Activated naive CD4-positive, alpha-beta T cell treated with anti-CD3 and anti-CD28 coated beads for 36 hours (primary cell): ENCODE data around the gene GAL3ST1. TPM values are rescaled to one million over a fixed set of nuclear protein-coding genes. Genes with fewer than 3 reads are reported as not detected.
"Not testable (repeated sequence)": the region's sequence is repeated elsewhere in the genome, so short reads cannot be mapped to it uniquely, and the experiment has no call there.

Experiments
- CTCF ChIA-PET: fragments of 350-600 bp; sonication (Branson Sonifier 250); formaldehyde crosslinking; loops from one replicate; lab custom pipeline; 2021; ENCODE audit warnings: antibody characterized with exemption; lab: Charles Lee
- DNase-seq: peaks from one replicate; pipeline ENCODE4 v3.0.0-alpha.2; 2020
- H3K27ac Mint-ChIP-seq: one replicate; pipeline ENCODE4 v1.8.0; 2021; ENCODE audit warnings: mild to moderate bottlenecking, mixed read lengths
- H3K27me3 Mint-ChIP-seq: one replicate; pipeline ENCODE4 v1.8.0; 2021; ENCODE audit warnings: low read depth, mixed read lengths
- H3K36me3 Mint-ChIP-seq: one replicate; pipeline ENCODE4 v1.8.0; 2021; ENCODE audit warnings: low read depth, mixed read lengths
- H3K4me1 Mint-ChIP-seq: one replicate; pipeline ENCODE4 v1.8.0; 2021; ENCODE audit warnings: low read depth, mixed read lengths
- H3K4me3 Mint-ChIP-seq: one replicate; pipeline ENCODE4 v1.8.0; 2021; ENCODE audit warnings: mild to moderate bottlenecking, moderate library complexity, mixed read lengths
- H3K9me3 Mint-ChIP-seq: one replicate; pipeline ENCODE4 v1.8.0; 2021; ENCODE audit warnings: mixed read lengths
- intact Hi-C: fragments of 100-400 bp; cut with micrococcal nuclease; formaldehyde crosslinking; loops from one replicate; pipeline ENCODE4 v1.15.1; 2023
- total RNA-seq, 2 experiments: library from RNA; stranded (reverse); gene quantifications; one replicate each; pipeline ENCODE4 v1.2.3, GENCODE V29; 2021

The GAL3ST1 gene
- total RNA-seq, 2 experiments from 2014 or later: 0.27 to 0.29 TPM

DNA sequence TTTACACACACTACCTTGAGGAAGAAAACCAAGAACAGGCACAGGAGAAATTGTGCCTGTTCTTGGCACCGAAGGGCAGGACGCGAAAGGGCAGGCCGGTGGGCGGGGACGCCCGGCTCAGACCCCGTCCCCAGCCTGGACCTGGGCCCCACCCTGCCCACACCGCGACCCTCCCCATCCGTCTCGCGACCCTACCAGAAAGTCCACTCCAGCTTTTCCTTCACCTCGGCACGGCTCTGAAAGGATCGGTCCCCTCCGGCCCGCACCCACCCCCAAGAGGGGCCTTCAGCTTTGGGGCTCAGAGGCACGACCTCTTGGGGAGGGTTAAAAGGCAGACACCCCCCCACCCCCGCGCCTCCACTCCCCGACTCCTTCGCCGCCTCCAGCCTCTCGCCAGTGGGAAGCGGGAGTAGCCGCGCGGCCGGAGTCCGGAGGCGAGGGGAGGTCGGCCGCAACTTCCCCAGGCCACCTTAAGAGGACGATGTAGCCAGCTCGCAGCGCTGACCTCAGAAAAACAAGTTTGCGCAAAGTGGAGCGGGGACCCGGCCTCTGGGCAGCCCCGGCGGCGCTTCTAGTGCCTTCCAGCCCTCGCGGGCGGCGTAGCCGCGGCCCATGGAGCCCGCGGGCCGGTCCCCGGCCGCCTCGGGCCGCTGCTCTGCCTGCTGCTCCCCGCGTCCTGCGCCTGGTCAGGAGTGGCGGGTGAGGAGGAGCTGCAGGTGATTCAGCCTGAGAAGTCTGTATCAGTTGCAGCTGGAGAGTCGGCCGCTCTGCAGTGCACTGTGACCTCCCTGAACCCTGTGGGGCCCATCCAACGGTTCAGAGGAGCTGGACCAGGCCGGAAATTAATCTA lies 32.3 kb downstream of the GAL3ST1 start:
- Mint-ChIP-seq H3K9me3 (no peaks in the 10 kb centered on the region), H3K27me3 (peaks cover 28% of the 10 kb centered on the region), H3K4me1 (peaks cover 4% of the 10 kb centered on the region), H3K4me3 (no peak overlapping the region), H3K27ac (no peak overlapping the region), H3K36me3 (no peaks in the 10 kb centered on the region)
- intact Hi-C loops: no loop called here
- DNase-seq: no peak
- CTCF ChIA-PET: no interaction called here

DNA sequence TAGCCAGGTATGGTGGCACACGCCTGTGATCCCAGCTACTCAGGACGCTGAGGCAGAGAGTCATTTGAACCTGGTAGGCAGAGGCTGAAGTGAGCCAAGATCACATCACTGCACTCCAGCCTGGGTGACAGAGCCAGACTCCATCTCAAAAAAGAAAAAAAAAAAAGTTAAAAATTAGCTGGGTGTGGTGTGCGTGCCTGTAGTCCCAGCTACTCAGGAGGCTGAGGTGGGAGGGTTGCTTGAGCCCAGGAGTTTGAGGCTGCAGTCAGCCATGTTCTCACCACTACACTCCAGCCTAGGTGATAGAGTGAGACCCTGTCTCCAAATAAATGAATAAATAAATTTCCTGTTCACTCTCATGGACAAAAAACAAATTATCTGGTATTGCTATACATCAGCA lies 33.0 kb downstream of the GAL3ST1 start:
- H3K27ac Mint-ChIP-seq, H3K9me3 Mint-ChIP-seq, H3K36me3 Mint-ChIP-seq, intact Hi-C loops, H3K4me3 Mint-ChIP-seq, H3K4me1 Mint-ChIP-seq, DNase-seq: not testable (repeated sequence)
- H3K27me3 Mint-ChIP-seq: peaks cover 26% of the 10 kb centered on the region
- CTCF ChIA-PET: interaction anchor here (0.6 to 0.8 kb wide), 3 partner anchors 21 to 276 kb away, joined by 3 to 5 read pairs (median 4); no protein-coding TSS in a partner anchor

DNA sequence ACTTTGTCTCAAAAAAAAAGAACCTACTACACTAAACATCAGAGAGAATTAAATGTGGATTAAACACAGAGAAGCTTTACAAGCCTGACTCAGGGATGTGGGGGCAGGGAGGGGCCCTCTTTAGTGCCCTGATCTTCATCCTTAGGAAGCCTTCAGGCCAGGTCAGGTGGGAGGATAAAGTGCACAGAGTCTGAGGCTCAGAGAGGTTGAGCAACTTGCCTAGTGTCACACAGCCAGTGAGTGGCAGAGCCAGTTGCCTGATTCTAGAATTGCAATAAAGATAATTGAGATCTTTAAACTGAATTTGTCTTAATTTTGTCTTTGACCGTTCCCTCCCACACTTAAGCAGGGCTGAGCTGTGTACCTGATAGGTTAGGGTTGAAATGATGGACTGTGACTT lies 35.1 kb downstream of the GAL3ST1 start:
- Mint-ChIP-seq H3K4me1 (peaks cover 4% of the 10 kb centered on the region), H3K27ac (no peak overlapping the region), H3K4me3 (no peak overlapping the region), H3K27me3 (peaks cover 21% of the 10 kb centered on the region), H3K36me3 (no peaks in the 10 kb centered on the region), H3K9me3 (no peaks in the 10 kb centered on the region)
- intact Hi-C loops: no loop called here
- CTCF ChIA-PET: no interaction called here
- DNase-seq: no peak

DNA sequence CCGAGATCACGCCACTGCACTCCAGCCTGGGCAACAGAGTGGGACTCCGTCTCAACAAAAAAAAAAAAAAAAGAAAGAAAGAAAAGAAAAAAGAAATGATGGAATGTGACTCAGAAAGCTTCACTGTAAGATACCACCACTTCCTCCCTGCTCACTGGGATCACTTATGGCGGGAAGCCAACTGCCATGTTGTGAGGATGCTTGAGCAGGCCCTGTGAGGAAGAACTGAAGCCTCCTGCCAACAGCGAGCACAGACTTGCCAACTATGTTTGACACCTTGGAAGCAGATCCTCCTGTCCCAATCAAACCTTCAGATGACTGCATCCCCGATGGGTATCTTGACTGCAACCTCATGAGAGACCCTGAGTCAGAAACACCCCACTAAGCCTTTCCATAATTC lies 36.2 kb downstream of the GAL3ST1 start:
- DNase-seq: no peak
- Mint-ChIP-seq H3K27ac (no peak overlapping the region), H3K4me1 (peaks cover 4% of the 10 kb centered on the region), H3K4me3 (no peak overlapping the region), H3K9me3 (no peaks in the 10 kb centered on the region), H3K27me3 (peaks cover 15% of the 10 kb centered on the region), H3K36me3 (no peaks in the 10 kb centered on the region)
- CTCF ChIA-PET: interaction anchor here (0.6 kb wide), 1 partner anchor 113 kb away, joined by 3 read pairs; no protein-coding TSS in a partner anchor
- intact Hi-C loops: no loop called here

GRCh38 chr22:30537083-30537731 lies 37.3 kb downstream of the GAL3ST1 start:
- peaks cover 7% of the 10 kb centered on the region for H3K27me3 Mint-ChIP-seq
- no peaks in the 10 kb centered on the region for H3K9me3 Mint-ChIP-seq
- no peaks in the 10 kb centered on the region for H3K36me3 Mint-ChIP-seq
- intact Hi-C loops: no loop called here
- DNase-seq: no peak
- H3K27ac Mint-ChIP-seq: no peak overlapping the region
- CTCF ChIA-PET: interaction anchor here (0.7 kb wide), 1 partner anchor 582 kb away, joined by 5 read pairs; no protein-coding TSS in a partner anchor
- peaks cover 2% of the 10 kb centered on the region for H3K4me1 Mint-ChIP-seq
- H3K4me3 Mint-ChIP-seq: no peak overlapping the region

DNA sequence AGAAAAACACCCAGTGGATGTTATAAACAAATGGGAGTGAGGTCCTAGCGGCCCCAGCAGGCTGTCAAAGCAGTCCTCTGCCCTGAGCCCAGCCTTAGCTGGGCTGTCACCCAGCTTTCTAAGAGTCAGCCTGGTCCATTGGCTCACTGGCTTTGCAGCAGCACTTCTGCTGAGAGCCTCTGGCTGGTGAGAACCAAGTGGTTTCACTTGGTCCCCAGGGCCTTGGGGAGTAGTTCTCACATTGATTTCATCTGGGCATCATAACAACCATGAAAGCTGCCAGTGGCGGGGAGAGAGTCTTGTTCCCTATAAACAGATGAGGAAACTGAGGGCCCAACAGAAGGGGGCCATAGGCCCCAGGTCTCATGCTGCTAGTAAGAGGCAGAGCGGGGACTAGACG lies 39.3 kb downstream of the GAL3ST1 start:
- H3K4me1 Mint-ChIP-seq: no peaks in the 10 kb centered on the region
- no peak for DNase-seq
- intact Hi-C loops: no loop called here
- H3K36me3 Mint-ChIP-seq: no peaks in the 10 kb centered on the region
- H3K27ac Mint-ChIP-seq: no peak overlapping the region
- peaks cover 2% of the 10 kb centered on the region for H3K27me3 Mint-ChIP-seq
- H3K9me3 Mint-ChIP-seq: no peaks in the 10 kb centered on the region
- no peak overlapping the region for H3K4me3 Mint-ChIP-seq
- CTCF ChIA-PET: no interaction called here

DNA sequence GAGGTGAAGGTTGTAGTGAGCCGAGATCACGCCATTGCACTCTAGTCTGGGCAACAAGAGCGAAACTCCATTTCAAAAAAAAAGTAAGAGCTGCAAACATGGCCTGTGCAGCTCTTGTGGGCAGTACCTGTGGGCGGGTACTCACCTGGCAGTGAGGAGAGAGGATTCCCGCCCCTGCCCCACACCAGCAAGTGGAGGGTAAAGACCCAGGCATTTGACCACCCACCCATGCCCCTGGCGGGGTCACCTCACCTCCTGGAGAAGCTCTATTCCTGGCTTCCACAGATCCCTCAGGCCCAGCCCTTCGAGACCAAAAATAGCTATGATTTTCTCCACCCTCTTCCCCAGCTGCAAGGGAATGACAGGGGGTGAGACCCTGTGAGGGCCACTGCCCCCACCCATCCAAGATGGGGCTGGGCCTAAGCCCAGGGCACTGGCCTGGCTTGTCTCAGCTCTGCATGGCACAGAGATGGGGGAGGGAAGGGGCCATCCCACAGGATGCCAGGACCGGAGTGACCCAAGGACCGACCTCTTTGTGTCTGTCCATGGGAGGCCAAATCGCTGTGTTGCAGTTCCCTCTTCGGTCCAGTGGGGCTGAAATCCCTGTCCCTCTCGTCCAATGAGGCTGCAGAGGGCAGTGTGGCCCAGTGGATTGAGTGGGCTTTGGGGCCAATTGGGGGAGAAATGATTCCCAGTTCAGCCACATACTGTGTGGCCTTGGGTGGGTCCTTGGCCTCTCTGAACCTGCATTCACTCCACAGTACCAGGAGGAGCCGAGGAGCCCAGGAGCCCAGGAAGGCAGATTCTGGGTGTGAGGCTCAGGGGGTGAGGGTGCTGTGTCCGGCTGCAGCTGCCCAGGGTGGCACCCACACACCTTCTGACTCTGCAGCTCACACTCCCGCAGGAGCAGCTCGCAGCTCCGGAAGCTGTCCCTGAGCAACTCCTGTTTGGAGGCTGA lies 42.5 kb downstream of the GAL3ST1 start:
- H3K36me3 Mint-ChIP-seq: no peaks in the 10 kb centered on the region
- intact Hi-C loops: no loop called here
- H3K27ac Mint-ChIP-seq: no peak overlapping the region
- no peaks in the 10 kb centered on the region for H3K4me1 Mint-ChIP-seq
- DNase-seq: no peak
- H3K4me3 Mint-ChIP-seq: no peak overlapping the region
- no peaks in the 10 kb centered on the region for H3K27me3 Mint-ChIP-seq
- CTCF ChIA-PET: no interaction called here
- H3K9me3 Mint-ChIP-seq: no peaks in the 10 kb centered on the region

- Mint-ChIP-seq H3K36me3 (no peaks in the 10 kb centered on the region), H3K27ac (no peak overlapping the region), H3K4me3 (no peak overlapping the region), H3K27me3 (no peaks in the 10 kb centered on the region), H3K9me3 (no peaks in the 10 kb centered on the region), H3K4me1 (no peaks in the 10 kb centered on the region)
- DNase-seq: no peak
- intact Hi-C loops: no loop called here
- CTCF ChIA-PET: no interaction called here
Observed at GRCh38 chr22:30526656-30527055, 47.8 kb downstream of the GAL3ST1 start.

DNA sequence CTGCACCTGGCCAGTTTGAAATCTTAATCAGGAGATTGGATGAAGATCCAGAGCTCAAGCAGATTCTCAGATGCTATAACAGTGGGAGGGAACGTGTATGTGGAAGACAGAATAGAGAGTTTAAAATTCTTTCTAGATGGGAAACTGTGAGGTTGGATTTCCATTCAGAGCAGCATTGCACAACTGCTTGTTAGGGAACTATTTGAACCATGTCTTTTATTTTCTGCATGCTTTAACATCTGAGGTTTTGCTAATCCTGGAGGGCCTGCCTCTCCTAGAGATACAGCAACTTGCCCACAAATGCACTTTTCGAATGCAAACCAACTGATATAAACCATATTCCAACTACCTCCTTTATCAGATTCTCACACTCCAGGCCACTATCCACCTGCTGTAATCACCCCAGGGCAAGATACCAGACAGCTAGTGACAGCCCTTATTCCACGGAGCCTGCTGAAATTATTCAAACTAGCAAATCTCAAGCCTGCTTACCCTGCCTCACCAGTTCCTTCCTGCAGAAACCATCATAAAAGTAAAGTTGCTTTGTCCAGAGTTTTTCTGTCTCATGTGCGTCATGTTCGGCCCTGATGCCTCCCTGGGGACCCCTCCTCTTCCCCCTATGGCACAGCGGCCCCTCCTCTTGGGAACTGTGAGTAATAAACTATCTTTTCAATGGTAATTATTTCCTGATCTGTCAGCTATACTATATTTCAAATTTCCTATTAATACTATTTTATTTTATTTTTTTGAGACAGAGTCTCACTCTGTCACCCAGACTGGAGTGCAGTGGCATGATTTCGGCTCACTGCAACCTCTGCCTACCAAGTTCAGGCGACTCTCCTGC lies 50.6 kb downstream of the GAL3ST1 start:
- H3K27me3 Mint-ChIP-seq: no peaks in the 10 kb centered on the region
- H3K36me3 Mint-ChIP-seq: no peaks in the 10 kb centered on the region
- intact Hi-C loops: no loop called here
- DNase-seq: no peak
- no peak overlapping the region for H3K4me3 Mint-ChIP-seq
- no peaks in the 10 kb centered on the region for H3K9me3 Mint-ChIP-seq
- no peak overlapping the region for H3K27ac Mint-ChIP-seq
- H3K4me1 Mint-ChIP-seq: no peaks in the 10 kb centered on the region
- CTCF ChIA-PET: no interaction called here

DNA sequence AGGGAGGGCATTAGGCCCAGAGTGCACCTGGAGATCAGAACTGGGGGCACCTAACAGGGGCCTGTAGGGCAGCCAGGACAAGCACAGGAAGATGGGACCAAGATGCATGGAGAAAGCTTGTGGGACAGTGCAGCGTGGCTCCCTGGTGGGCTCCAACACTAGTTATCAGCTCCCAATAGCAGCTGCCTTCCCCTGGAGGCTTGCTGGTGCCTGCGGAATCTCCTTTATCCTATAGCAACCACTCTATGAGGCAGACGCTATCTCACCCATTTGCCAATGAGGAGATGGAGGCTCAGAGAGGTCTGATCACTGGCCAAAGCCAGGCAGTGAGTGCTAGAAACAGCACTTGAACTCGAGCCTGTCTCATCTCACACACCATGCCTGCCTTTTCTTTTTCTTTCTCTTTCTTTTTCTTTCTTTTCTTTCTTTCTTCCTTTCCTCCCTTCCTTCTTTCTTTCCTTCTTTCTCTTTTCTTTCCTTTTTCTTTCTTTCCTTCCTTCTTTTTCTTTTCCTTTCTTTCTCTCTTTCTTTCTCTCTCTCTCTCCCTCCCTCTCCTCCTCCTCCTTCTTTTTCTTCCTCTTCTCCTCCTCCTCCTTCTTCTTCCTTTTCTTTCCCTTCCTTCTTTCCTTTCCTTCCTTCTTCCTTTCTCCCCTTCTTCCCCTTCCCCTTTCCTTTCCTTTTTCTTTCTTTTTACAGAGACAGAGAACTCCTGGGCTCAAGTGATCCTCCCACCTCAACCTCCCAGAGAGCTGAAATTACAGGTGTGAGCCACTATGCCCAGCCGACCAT lies 52.9 kb downstream of the GAL3ST1 start:
- Mint-ChIP-seq H3K9me3 (no peaks in the 10 kb centered on the region), H3K27me3 (no peaks in the 10 kb centered on the region), H3K4me3 (no peak overlapping the region), H3K36me3 (no peaks in the 10 kb centered on the region), H3K4me1 (no peaks in the 10 kb centered on the region), H3K27ac (no peak overlapping the region)
- intact Hi-C loops: no loop called here
- CTCF ChIA-PET: interaction anchor here (0.6 to 0.7 kb wide), 2 partner anchors 10 to 37 kb away, joined by 3 to 9 read pairs; no protein-coding TSS in a partner anchor
- no peak for DNase-seq

- intact Hi-C loops: no loop called here
- Mint-ChIP-seq H3K9me3 (no peaks in the 10 kb centered on the region), H3K27ac (no peak overlapping the region), H3K27me3 (no peaks in the 10 kb centered on the region), H3K4me1 (no peaks in the 10 kb centered on the region), H3K36me3 (no peaks in the 10 kb centered on the region), H3K4me3 (no peak overlapping the region)
- CTCF ChIA-PET: no interaction called here
- DNase-seq: no peak
Observed at GRCh38 chr22:30519842-30520425, 54.5 kb downstream of the GAL3ST1 start.
